ENCODE data around the gene BTBD2. TPM values are rescaled to one million over a fixed set of nuclear protein-coding genes. Genes with fewer than 3 reads are reported as not detected.

Gene BTBD2
- total and polyA plus RNA-seq, 8 donors = 33.9 to 46.4 (median 37.0) TPM

- FAIRE-seq = no peak
- DNase-seq = peak in 1 of 6 donors; percentile 75
- Histone ChIP-seq H3K4me3 (no peak overlapping the region), H3K27ac (no peak overlapping the region), H3K27me3 (no peaks in the 10 kb centered on the region), H3K4me1 (no peaks in the 10 kb centered on the region), H3K36me3 (peaks cover 3 to 35% (median 18%) of the 10 kb centered on the region in 3 donors), H3K9me3 (no peaks in the 10 kb centered on the region)
- no peak for TF ChIP-seq CTCF (IDR thresholded peaks at IDR 0.05)
- WGBS, 2 donors = 96 to 97% methylated on average over 41 to 51 of the region's 51 CpGs
- intact Hi-C loops (cut with DNase I) = no loop called here
- ATAC-seq = no peak
These were observed 37.1 kb downstream of the BTBD2 start for GRCh38 chr19:1978346-1978894.

- no peak for DNase-seq
- Histone ChIP-seq H3K27me3 (no peaks in the 10 kb centered on the region), H3K27ac (no peak overlapping the region), H3K9me3 (no peaks in the 10 kb centered on the region), H3K4me1 (no peaks in the 10 kb centered on the region), H3K36me3 (peaks cover 3 to 31% (median 18%) of the 10 kb centered on the region in 3 donors), H3K4me3 (no peak overlapping the region)
- WGBS, 2 donors = 94 to 96% methylated on average over 15 of the region's 15 CpGs
- FAIRE-seq = no peak
- intact Hi-C loops (cut with DNase I) = no loop called here
- TF ChIP-seq CTCF (IDR thresholded peaks at IDR 0.05) = no peak
- no peak for ATAC-seq
These were observed 38.4 kb downstream of the BTBD2 start for GRCh38 chr19:1977120-1977519.

GRCh38 chr19:1975162-1975480, 40.4 kb downstream of the BTBD2 start:
- Histone ChIP-seq H3K4me3 (no peak overlapping the region), H3K4me1 (no peaks in the 10 kb centered on the region), H3K27me3 (no peaks in the 10 kb centered on the region), H3K9me3 (no peaks in the 10 kb centered on the region), H3K36me3 (peaks cover under 1 to 13% (median 9%) of the 10 kb centered on the region in 3 donors), H3K27ac (no peak overlapping the region)
- FAIRE-seq (no peak), ATAC-seq (no peak), DNase-seq (no peak)
- 89 to 92% methylated on average over 20 of the region's 20 CpGs for WGBS, 2 donors
- TF ChIP-seq CTCF (IDR thresholded peaks at IDR 0.05) = no peak
- intact Hi-C loops (cut with DNase I) = no loop called here

GRCh38 chr19:1974381-1975161, 40.9 kb downstream of the BTBD2 start:
- Histone ChIP-seq H3K9me3 (no peaks in the 10 kb centered on the region), H3K27ac (no peak overlapping the region), H3K36me3 (peaks cover 0 to 11% (median 4%) of the 10 kb centered on the region in 3 donors), H3K27me3 (no peaks in the 10 kb centered on the region), H3K4me3 (no peak overlapping the region), H3K4me1 (no peaks in the 10 kb centered on the region)
- intact Hi-C loops (cut with DNase I) = no loop called here
- TF ChIP-seq CTCF (IDR thresholded peaks at IDR 0.05) = no peak
- 77 to 79% methylated on average over 26 to 28 of the region's 28 CpGs for WGBS, 2 donors
- ATAC-seq = peak in 1 of 4 donors; percentile 19
- FAIRE-seq = no peak
- DNase-seq = no peak
